Liver (tissue), 9 donors: ENCODE data around the gene ARHGAP27. TPM values are rescaled to one million over a fixed set of nuclear protein-coding genes. Genes with fewer than 3 reads are reported as not detected.

ENCODE experiments used
- DNase-seq: peaks from one replicate; pipeline ENCODE4 v3.0.0-alpha.2; 2017; ENCODE audit warnings: low spot score
- H3K27ac ChIP-seq, 2 donors: one replicate each; pipeline ENCODE4 v1.7.0; 2013; ENCODE audit warnings: inconsistent platforms in 2 of 2, low read length in 2 of 2, control low read depth in 1 of 2, low read depth in 1 of 2, mild to moderate bottlenecking in 1 of 2
- H3K27me3 ChIP-seq, 4 donors: one replicate each; pipeline versions ENCODE4 v1.6.1 to v1.7.0; 2013; ENCODE audit warnings: low read length in 3 of 4, inconsistent platforms in 1 of 4, mild to moderate bottlenecking in 1 of 4, moderate library complexity in 1 of 4; ENCODE audit not compliant: control insufficient read depth in 4 of 4, insufficient read depth in 4 of 4
- H3K36me3 ChIP-seq, 4 donors: one replicate each; pipeline versions ENCODE4 v1.6.1 to v1.7.0; 2013; ENCODE audit warnings: low read length in 3 of 4, mild to moderate bottlenecking in 3 of 4, low read depth in 1 of 4, moderate library complexity in 1 of 4; ENCODE audit not compliant: control insufficient read depth in 4 of 4, insufficient read depth in 3 of 4
- H3K4me1 ChIP-seq, 4 donors: one replicate each; pipeline versions ENCODE4 v1.6.1 to v1.7.0; 2013; ENCODE audit warnings: low read length in 3 of 4, mild to moderate bottlenecking in 3 of 4, moderate library complexity in 1 of 4; ENCODE audit not compliant: control insufficient read depth in 4 of 4, insufficient read depth in 4 of 4
- H3K4me3 ChIP-seq, 3 donors: one replicate each; pipeline versions ENCODE4 v1.6.1 to v1.7.0; 2013; ENCODE audit warnings: low read length in 3 of 3, control low read depth in 1 of 3, low read depth in 1 of 3, mild to moderate bottlenecking in 1 of 3
- H3K9ac ChIP-seq, 2 donors: one replicate each; pipeline ENCODE4 v1.7.0; 2013; ENCODE audit warnings: low read length in 2 of 2, mild to moderate bottlenecking in 2 of 2, moderate library complexity in 2 of 2, control low read depth in 1 of 2, low read depth in 1 of 2
- H3K9me3 ChIP-seq, 4 donors: one replicate each; pipeline versions ENCODE4 v1.6.1 to v1.7.0; 2013; ENCODE audit warnings: low read length in 3 of 4; ENCODE audit not compliant: control insufficient read depth in 4 of 4
- ATF3 ChIP-seq: IDR thresholded peaks from 2 replicates; pipeline ENCODE4 v1.6.1; 2016; ENCODE audit warnings: antibody characterized with exemption
- FOXA1 ChIP-seq: IDR thresholded peaks from 2 replicates; pipeline ENCODE4 v1.6.1; 2016; ENCODE audit warnings: antibody characterized with exemption
- FOXA2 ChIP-seq: IDR thresholded peaks from 2 replicates; pipeline ENCODE4 v1.6.1; 2016; ENCODE audit warnings: antibody characterized with exemption
- HNF4A ChIP-seq, 2 donors: conservative IDR thresholded peaks; 2 replicates each; pipeline ENCODE4 v1.6.1; 2016; ENCODE audit warnings: antibody characterized with exemption in 2 of 2, mild to moderate bottlenecking in 2 of 2
- HNF4G ChIP-seq: IDR thresholded peaks from 2 replicates; pipeline ENCODE4 v1.6.1; 2016; ENCODE audit warnings: antibody characterized with exemption
- JUND ChIP-seq, 2 donors: IDR thresholded peaks; 2 replicates each; pipeline ENCODE4 v1.6.1; 2016; ENCODE audit warnings: antibody characterized with exemption in 2 of 2
- NR2F2 ChIP-seq: IDR thresholded peaks from 2 replicates; pipeline ENCODE4 v1.6.1; 2016; ENCODE audit warnings: antibody characterized with exemption
- RAD21 ChIP-seq, 2 donors: IDR thresholded peaks; 2 replicates each; pipeline ENCODE4 v1.6.1; 2016; ENCODE audit warnings: antibody characterized with exemption in 2 of 2, mild to moderate bottlenecking in 2 of 2
- RXRA ChIP-seq, 2 donors: IDR thresholded peaks; 2 replicates each; pipeline ENCODE4 v1.6.1; 2017 to 2018; ENCODE audit warnings: antibody characterized with exemption in 2 of 2, mild to moderate bottlenecking in 1 of 2
- SP1 ChIP-seq: IDR thresholded peaks from 2 replicates; pipeline ENCODE4 v1.6.1; 2018; ENCODE audit warnings: antibody characterized with exemption, mild to moderate bottlenecking
- TAF1 ChIP-seq: conservative IDR thresholded peaks from 2 replicates; pipeline ENCODE4 v1.6.1; 2016; ENCODE audit warnings: antibody characterized with exemption, mild to moderate bottlenecking
- YY1 ChIP-seq: IDR thresholded peaks from 2 replicates; pipeline ENCODE4 v1.6.1; 2016; ENCODE audit warnings: antibody characterized with exemption, mild to moderate bottlenecking
- WGBS: extraction: QIAGEN DNeasy Blood & Tissue Kit; methylation state at CpG from one replicate; pipeline ENCODE4 v1.1.7; 2013; 5-methylcytosine and 5-hydroxymethylcytosine counted together
- polyA plus RNA-seq, 2 donors: library from polyadenylated mRNA; stranded (reverse) in 1 of 2; unstranded in 1 of 2; fragments of 200-250 nt in 1 of 2; fragments of >200 nt in 1 of 2; fragmentation: Nextera tagmentation in 1 of 2; extraction: Ambion mirVana in 1 of 2; gene quantifications; one replicate each; pipeline versions ENCODE4 v1.2.1 to v1.2.3, GENCODE V29; 2013 to 2015
- total RNA-seq, 2 donors: library from RNA; depleted of rRNA; stranded (reverse); fragments of >200 nt; gene quantifications; one replicate each; pipeline ENCODE4 v1.2.3, GENCODE V29; 2014
- TF ChIP-seq, protein P1 (sequence below): fragments of 150-350 bp; IDR thresholded peaks from 2 replicates; pipeline ENCODE4 v1.5.1; 2017; ENCODE audit warnings: improper control_type of control experiment, low read depth, low read length; ENCODE audit not compliant: missing input control
- TF ChIP-seq, protein P2 (sequence below): IDR thresholded peaks from 2 replicates; pipeline ENCODE4 v1.6.1; 2016; ENCODE audit warnings: antibody characterized with exemption
- TF ChIP-seq, protein P3 (sequence below): IDR thresholded peaks from 2 replicates; pipeline ENCODE4 v1.6.1; 2016; ENCODE audit warnings: antibody characterized with exemption, mild to moderate bottlenecking
- TF ChIP-seq, protein P4 (sequence below): IDR thresholded peaks from 2 replicates; pipeline ENCODE4 v1.6.1; 2016; ENCODE audit warnings: antibody characterized with exemption
- donor health status: healthy.
- donor health status: healthy.
- donor health status: healthy.
- donor health status: healthy.
- donor health status: healthy.

The ARHGAP27 gene
- total and polyA plus RNA-seq, 4 donors = 1.8 to 10.9 (median 7.8) TPM

GRCh38 chr17:45366691-45367090, 66.0 kb downstream of the ARHGAP27 start:
- no peak for DNase-seq
- Histone ChIP-seq H3K9ac (no peak overlapping the region), H3K27me3 (no peaks in the 10 kb centered on the region), H3K27ac (no peak overlapping the region), H3K4me1 (peaks cover 0 to 8% (median 5%) of the 10 kb centered on the region in 4 donors), H3K4me3 (no peak overlapping the region), H3K36me3 (no peaks in the 10 kb centered on the region), H3K9me3 (no peaks in the 10 kb centered on the region)
- WGBS = 94% methylated on average over 6 of the region's 6 CpGs
- TF ChIP-seq JUND (IDR thresholded peaks at IDR 0.05) = no peak
- TF ChIP-seq SP1 = no peak
- no peak for TF ChIP-seq RAD21 (IDR thresholded peaks at IDR 0.05)
- no peak for TF ChIP-seq HNF4A (conservative IDR thresholded peaks at IDR 0.05)
- no peak for TF ChIP-seq HNF4G
- TF ChIP-seq RXRA (IDR thresholded peaks at IDR 0.05) = no peak
- no peak for TF ChIP-seq NR2F2

DNA sequence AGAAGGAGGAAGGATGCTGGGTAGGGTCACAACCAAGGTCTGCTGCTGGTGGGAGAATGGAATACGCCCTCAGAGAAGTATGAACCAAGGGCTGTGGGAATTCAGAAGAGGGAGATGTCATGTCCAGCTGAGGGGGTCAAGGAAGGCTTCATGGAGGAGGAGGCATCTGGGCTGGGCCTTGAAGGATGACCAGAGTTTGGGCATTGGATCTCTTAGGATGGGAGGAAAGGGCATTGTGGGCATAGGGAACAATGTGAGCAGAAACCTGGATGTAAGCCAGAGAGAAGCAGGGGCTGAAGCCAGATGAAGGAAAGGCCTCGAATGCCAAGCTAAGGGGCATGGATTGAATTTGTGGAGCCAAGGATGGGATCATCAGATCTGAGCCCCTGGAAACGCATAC, 66.6 kb downstream of the ARHGAP27 start:
- Histone ChIP-seq H3K9ac (no peak overlapping the region), H3K9me3 (no peaks in the 10 kb centered on the region), H3K27ac (no peak overlapping the region), H3K27me3 (no peaks in the 10 kb centered on the region), H3K4me1 (peaks cover 0 to 2% (median 1%) of the 10 kb centered on the region in 4 donors), H3K4me3 (no peak overlapping the region), H3K36me3 (no peaks in the 10 kb centered on the region)
- WGBS = 95% methylated on average over 3 of the region's 3 CpGs
- DNase-seq = no peak
- TF ChIP-seq JUND (IDR thresholded peaks at IDR 0.05) (no peak), HNF4G (no peak), FOXA2 (no peak), FOXA1 (no peak)
- TF ChIP-seq, protein P1, sequence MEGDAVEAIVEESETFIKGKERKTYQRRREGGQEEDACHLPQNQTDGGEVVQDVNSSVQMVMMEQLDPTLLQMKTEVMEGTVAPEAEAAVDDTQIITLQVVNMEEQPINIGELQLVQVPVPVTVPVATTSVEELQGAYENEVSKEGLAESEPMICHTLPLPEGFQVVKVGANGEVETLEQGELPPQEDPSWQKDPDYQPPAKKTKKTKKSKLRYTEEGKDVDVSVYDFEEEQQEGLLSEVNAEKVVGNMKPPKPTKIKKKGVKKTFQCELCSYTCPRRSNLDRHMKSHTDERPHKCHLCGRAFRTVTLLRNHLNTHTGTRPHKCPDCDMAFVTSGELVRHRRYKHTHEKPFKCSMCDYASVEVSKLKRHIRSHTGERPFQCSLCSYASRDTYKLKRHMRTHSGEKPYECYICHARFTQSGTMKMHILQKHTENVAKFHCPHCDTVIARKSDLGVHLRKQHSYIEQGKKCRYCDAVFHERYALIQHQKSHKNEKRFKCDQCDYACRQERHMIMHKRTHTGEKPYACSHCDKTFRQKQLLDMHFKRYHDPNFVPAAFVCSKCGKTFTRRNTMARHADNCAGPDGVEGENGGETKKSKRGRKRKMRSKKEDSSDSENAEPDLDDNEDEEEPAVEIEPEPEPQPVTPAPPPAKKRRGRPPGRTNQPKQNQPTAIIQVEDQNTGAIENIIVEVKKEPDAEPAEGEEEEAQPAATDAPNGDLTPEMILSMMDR = no peak
- TF ChIP-seq, protein P2, sequence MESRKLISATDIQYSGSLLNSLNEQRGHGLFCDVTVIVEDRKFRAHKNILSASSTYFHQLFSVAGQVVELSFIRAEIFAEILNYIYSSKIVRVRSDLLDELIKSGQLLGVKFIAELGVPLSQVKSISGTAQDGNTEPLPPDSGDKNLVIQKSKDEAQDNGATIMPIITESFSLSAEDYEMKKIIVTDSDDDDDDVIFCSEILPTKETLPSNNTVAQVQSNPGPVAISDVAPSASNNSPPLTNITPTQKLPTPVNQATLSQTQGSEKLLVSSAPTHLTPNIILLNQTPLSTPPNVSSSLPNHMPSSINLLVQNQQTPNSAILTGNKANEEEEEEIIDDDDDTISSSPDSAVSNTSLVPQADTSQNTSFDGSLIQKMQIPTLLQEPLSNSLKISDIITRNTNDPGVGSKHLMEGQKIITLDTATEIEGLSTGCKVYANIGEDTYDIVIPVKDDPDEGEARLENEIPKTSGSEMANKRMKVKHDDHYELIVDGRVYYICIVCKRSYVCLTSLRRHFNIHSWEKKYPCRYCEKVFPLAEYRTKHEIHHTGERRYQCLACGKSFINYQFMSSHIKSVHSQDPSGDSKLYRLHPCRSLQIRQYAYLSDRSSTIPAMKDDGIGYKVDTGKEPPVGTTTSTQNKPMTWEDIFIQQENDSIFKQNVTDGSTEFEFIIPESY = no peak

- no peak for DNase-seq
- 83% methylated on average over 17 of the region's 17 CpGs for WGBS
- no peaks in the 10 kb centered on the region for H3K9me3 ChIP-seq
- H3K27ac ChIP-seq = no peak overlapping the region
- H3K27me3 ChIP-seq = no peaks in the 10 kb centered on the region
- no peaks in the 10 kb centered on the region for H3K36me3 ChIP-seq
- H3K9ac ChIP-seq = no peak overlapping the region
- no peak overlapping the region for H3K4me3 ChIP-seq
- H3K4me1 ChIP-seq = no peaks in the 10 kb centered on the region
- TF ChIP-seq RAD21 (IDR thresholded peaks at IDR 0.05) = no peak
- no peak for TF ChIP-seq RXRA (IDR thresholded peaks at IDR 0.05)
- no peak for TF ChIP-seq FOXA1
- no peak for TF ChIP-seq TAF1
- TF ChIP-seq, protein P3, sequence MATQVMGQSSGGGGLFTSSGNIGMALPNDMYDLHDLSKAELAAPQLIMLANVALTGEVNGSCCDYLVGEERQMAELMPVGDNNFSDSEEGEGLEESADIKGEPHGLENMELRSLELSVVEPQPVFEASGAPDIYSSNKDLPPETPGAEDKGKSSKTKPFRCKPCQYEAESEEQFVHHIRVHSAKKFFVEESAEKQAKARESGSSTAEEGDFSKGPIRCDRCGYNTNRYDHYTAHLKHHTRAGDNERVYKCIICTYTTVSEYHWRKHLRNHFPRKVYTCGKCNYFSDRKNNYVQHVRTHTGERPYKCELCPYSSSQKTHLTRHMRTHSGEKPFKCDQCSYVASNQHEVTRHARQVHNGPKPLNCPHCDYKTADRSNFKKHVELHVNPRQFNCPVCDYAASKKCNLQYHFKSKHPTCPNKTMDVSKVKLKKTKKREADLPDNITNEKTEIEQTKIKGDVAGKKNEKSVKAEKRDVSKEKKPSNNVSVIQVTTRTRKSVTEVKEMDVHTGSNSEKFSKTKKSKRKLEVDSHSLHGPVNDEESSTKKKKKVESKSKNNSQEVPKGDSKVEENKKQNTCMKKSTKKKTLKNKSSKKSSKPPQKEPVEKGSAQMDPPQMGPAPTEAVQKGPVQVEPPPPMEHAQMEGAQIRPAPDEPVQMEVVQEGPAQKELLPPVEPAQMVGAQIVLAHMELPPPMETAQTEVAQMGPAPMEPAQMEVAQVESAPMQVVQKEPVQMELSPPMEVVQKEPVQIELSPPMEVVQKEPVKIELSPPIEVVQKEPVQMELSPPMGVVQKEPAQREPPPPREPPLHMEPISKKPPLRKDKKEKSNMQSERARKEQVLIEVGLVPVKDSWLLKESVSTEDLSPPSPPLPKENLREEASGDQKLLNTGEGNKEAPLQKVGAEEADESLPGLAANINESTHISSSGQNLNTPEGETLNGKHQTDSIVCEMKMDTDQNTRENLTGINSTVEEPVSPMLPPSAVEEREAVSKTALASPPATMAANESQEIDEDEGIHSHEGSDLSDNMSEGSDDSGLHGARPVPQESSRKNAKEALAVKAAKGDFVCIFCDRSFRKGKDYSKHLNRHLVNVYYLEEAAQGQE = no peak
- no peak for TF ChIP-seq YY1
- TF ChIP-seq, protein P4, sequence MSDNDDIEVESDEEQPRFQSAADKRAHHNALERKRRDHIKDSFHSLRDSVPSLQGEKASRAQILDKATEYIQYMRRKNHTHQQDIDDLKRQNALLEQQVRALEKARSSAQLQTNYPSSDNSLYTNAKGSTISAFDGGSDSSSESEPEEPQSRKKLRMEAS = no peak
- TF ChIP-seq HNF4A (conservative IDR thresholded peaks at IDR 0.05) = no peak
- TF ChIP-seq ATF3 = no peak
- TF ChIP-seq, protein P2 = no peak
- TF ChIP-seq JUND (IDR thresholded peaks at IDR 0.05) = no peak
- TF ChIP-seq FOXA2 = no peak
Observed at GRCh38 chr17:45364531-45365390, 67.9 kb downstream of the ARHGAP27 start.
